Tibial artery (tissue), 4 donors: ENCODE results near the gene SLIT3.

ENCODE experiments used
- DNase-seq, 2 donors: peaks; one replicate each; pipeline ENCODE4 v3.0.0-alpha.2; 2019
- H3K27ac ChIP-seq, 2 donors: fragments of 200-600 bp; sonication (generic) in 1 of 2; 1 replicate in 1 of 2; 2 replicates in 1 of 2; pipeline ENCODE4 v1.5.1; 2018 to 2019; ENCODE audit warnings: mild to moderate bottlenecking in 1 of 2
- H3K27me3 ChIP-seq, 2 donors: fragments of 200-600 bp; sonication (generic) in 1 of 2; one replicate each; pipeline versions ENCODE4 v1.5.1 to v1.6.0; 2016 to 2019
- H3K36me3 ChIP-seq, 3 donors: fragments of 200-600 bp; sonication (generic) in 2 of 3; one replicate each; pipeline ENCODE4 v1.5.1; 2016 to 2019; ENCODE audit warnings: mild to moderate bottlenecking in 2 of 3
- H3K4me1 ChIP-seq, 4 donors: fragments of 200-600 bp; sonication (generic) in 2 of 4; 1 replicate in 3 of 4; 2 replicates in 1 of 4; pipeline ENCODE4 v1.5.1; 2016 to 2019
- H3K4me3 ChIP-seq, 2 donors: fragments of 200-600 bp; sonication (generic) in 1 of 2; 1 replicate in 1 of 2; 2 replicates in 1 of 2; pipeline ENCODE4 v1.5.1; 2018 to 2019; ENCODE audit warnings: mild to moderate bottlenecking in 2 of 2
- H3K9me3 ChIP-seq, 3 donors: fragments of 200-600 bp; sonication (generic) in 1 of 3; one replicate each; pipeline ENCODE4 v1.5.1; 2016 to 2019
- intact Hi-C: fragments of 100-400 bp; cut with DNase I; formaldehyde crosslinking; loops from one replicate; pipeline ENCODE4 v1.15.0; 2023; ENCODE audit warnings: low total_unique reads
- TF ChIP-seq, protein P1 (sequence below), 2 experiments: fragments of 200-600 bp in 1 of 2; fragments of 450-650 bp in 1 of 2; IDR thresholded peaks; one replicate each; pipeline ENCODE4 v1.5.1; 2017 to 2019; ENCODE audit warnings: antibody characterized with exemption in 2 of 2, mild to moderate bottlenecking in 1 of 2, moderate library complexity in 1 of 2

SLIT3 gene

DNA sequence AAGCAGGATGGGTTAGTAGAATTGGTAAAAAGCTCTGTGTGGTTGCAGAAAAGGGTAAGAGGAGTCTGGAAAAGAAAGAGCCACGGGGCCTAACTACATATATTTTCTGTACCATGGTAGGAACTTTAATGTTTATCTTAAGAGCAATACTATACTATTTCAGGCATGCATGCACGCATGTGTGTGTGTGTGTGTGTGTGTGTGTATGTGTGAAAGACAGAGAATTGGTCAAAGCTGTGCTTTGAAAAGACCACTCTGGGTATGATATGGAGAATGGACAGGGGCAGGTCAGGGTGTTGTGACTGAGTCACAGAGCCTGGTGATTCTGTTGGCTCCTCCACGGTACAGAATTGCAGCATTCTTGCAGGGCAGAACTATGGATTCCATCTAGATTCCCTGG lies 339.3 kb downstream of the SLIT3 start:
- Histone ChIP-seq H3K4me3 (no peak overlapping the region), H3K36me3 (no peaks in the 10 kb centered on the region), H3K27ac (no peak overlapping the region), H3K9me3 (no peaks in the 10 kb centered on the region), H3K4me1 (peaks cover 0 to 3% (median 0%) of the 10 kb centered on the region in 4 donors), H3K27me3 (no peaks in the 10 kb centered on the region)
- TF ChIP-seq, protein P1, sequence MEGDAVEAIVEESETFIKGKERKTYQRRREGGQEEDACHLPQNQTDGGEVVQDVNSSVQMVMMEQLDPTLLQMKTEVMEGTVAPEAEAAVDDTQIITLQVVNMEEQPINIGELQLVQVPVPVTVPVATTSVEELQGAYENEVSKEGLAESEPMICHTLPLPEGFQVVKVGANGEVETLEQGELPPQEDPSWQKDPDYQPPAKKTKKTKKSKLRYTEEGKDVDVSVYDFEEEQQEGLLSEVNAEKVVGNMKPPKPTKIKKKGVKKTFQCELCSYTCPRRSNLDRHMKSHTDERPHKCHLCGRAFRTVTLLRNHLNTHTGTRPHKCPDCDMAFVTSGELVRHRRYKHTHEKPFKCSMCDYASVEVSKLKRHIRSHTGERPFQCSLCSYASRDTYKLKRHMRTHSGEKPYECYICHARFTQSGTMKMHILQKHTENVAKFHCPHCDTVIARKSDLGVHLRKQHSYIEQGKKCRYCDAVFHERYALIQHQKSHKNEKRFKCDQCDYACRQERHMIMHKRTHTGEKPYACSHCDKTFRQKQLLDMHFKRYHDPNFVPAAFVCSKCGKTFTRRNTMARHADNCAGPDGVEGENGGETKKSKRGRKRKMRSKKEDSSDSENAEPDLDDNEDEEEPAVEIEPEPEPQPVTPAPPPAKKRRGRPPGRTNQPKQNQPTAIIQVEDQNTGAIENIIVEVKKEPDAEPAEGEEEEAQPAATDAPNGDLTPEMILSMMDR (IDR thresholded peaks at IDR 0.05), result no peak
- intact Hi-C loops, result no loop called here
- no peak for DNase-seq

DNA sequence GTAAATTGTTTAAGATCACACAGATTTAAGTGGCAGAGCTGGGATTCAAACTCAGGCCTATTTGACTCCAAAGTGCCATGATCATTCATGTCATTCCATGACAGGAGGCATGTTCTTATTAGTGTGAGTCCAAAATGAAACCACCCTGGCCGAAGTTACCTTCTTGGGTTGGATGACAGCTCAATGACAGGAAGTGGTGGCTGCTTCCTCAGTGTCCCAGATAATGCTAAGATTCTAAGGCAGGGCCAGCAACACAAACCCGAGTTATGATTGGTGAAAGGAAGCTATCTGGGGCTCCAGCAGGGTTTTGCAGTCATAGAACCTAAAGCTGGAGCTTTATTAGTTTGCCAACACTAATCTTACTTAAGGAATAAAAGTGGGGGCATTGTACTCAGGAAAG lies 340.4 kb downstream of the SLIT3 start:
- no peak for DNase-seq
- H3K4me3 ChIP-seq, result no peak overlapping the region
- H3K9me3 ChIP-seq, result no peaks in the 10 kb centered on the region
- no peak overlapping the region for H3K27ac ChIP-seq
- no peaks in the 10 kb centered on the region for H3K27me3 ChIP-seq
- no peaks in the 10 kb centered on the region for H3K36me3 ChIP-seq
- intact Hi-C loops, result no loop called here
- H3K4me1 ChIP-seq, result peaks cover 0 to 3% (median 0%) of the 10 kb centered on the region in 4 donors
- TF ChIP-seq, protein P1 (IDR thresholded peaks at IDR 0.05), result no peak

DNA sequence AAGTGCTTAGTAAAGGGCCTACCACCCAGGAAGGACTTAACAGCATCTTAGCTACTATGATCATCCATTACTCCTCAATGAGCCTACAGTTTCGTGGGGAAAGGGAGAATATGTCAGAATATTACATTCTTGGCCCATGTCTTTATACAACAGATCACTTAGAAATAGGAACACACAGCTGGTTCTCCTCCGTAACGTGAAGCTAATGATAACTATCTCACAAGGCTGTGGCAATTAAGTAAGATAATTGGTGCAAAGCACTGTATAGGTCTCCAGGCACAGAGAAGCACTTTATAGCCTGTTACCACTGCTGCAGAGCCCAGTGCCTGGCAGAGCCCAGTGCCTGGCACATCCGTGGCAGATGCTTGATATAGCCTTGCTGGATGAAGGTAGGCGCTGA lies 347.6 kb downstream of the SLIT3 start:
- no peak overlapping the region for H3K4me3 ChIP-seq
- H3K27me3 ChIP-seq, result no peaks in the 10 kb centered on the region
- H3K27ac ChIP-seq, result no peak overlapping the region
- H3K36me3 ChIP-seq, result no peaks in the 10 kb centered on the region
- peaks cover 0 to 28% (median 7%) of the 10 kb centered on the region in 4 donors for H3K4me1 ChIP-seq
- TF ChIP-seq, protein P1 (IDR thresholded peaks at IDR 0.05), result no peak
- no peaks in the 10 kb centered on the region for H3K9me3 ChIP-seq
- intact Hi-C loops, result no loop called here
- DNase-seq, result no peak

DNA sequence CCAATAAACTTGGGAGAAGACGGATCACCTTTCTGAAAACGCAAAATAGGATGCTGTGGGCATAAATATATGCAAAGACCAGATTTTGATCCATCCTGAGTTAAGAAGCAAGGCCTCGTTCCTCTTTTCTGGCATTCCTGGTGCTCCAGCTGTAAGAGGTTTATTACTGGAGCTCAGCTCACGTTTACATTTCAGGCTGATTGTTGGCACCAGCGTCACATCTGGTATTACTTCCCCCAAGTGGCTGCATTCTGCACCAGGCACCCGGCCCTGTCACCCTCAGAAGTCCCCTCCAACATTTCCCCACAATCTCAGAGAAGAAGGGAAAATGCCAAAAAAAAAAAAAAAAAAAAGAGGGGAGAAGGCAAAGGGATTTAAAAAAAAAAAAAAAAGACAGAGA lies 348.7 kb downstream of the SLIT3 start:
- Histone ChIP-seq H3K36me3 (no peaks in the 10 kb centered on the region), H3K4me1 (peaks cover 0 to 28% (median 7%) of the 10 kb centered on the region in 4 donors), H3K4me3 (no peak overlapping the region), H3K9me3 (no peaks in the 10 kb centered on the region), H3K27ac (no peak overlapping the region), H3K27me3 (no peaks in the 10 kb centered on the region)
- TF ChIP-seq, protein P1 (IDR thresholded peaks at IDR 0.05), result no peak
- intact Hi-C loops, result no loop called here
- no peak for DNase-seq

DNA sequence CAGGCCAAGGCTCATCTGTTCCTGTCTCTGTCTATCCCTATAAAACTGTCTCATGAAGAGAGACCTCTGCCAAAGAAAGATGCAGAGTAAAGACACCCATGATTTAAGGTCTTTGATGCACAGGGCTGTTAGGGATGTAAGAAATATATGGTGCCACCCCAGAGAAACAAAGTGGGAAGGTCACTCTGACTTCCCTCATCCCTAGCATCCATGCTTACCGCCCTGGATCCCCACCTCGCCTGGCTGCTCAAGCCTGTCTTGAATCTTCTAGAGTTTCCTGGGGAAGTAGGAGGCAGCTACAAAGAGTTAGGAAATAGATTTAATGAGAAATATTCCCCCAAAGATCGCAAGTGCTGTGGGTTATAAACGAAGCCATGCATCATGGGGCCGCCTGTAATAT lies 349.2 kb downstream of the SLIT3 start:
- H3K27me3 ChIP-seq, result no peaks in the 10 kb centered on the region
- no peaks in the 10 kb centered on the region for H3K36me3 ChIP-seq
- DNase-seq, result no peak
- peaks cover 0 to 28% (median 7%) of the 10 kb centered on the region in 4 donors for H3K4me1 ChIP-seq
- no peaks in the 10 kb centered on the region for H3K9me3 ChIP-seq
- TF ChIP-seq, protein P1 (IDR thresholded peaks at IDR 0.05), result no peak
- H3K4me3 ChIP-seq, result no peak overlapping the region
- intact Hi-C loops, result no loop called here
- H3K27ac ChIP-seq, result no peak overlapping the region

DNA sequence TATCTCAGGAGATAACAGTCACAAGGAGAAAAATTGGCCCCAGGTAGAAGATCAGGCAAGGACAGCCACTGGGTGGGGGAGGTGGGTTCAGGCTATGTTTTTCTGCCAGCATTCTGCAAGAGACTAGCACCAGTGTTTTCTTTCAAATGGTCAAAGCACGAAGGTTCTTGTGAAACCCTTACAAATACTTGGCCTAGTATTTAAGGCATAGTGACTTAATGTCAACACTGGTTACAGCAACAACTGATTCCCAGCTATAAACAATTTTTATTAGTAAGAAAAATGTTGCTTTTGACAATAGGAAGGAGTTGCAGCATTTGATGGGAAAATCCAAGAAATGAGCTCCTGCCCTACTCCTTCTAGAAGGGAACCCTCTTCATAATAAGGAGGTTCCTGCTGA lies 349.6 kb downstream of the SLIT3 start:
- Histone ChIP-seq H3K4me3 (no peak overlapping the region), H3K9me3 (no peaks in the 10 kb centered on the region), H3K27me3 (no peaks in the 10 kb centered on the region), H3K36me3 (no peaks in the 10 kb centered on the region), H3K4me1 (peaks cover 0 to 30% (median 8%) of the 10 kb centered on the region in 4 donors), H3K27ac (no peak overlapping the region)
- no peak for DNase-seq
- intact Hi-C loops, result no loop called here
- TF ChIP-seq, protein P1 (IDR thresholded peaks at IDR 0.05), result no peak
